HepG2 (cell line): Measurements from ENCODE around the gene PNPLA1. TPM values are rescaled to one million over a fixed set of nuclear protein-coding genes. Genes with fewer than 3 reads are reported as not detected.
A peak's percentile ranks its signal among the peaks of the same experiment; 100 is the strongest.

ENCODE experiments used
- CBX2 ChIP-seq, 2 experiments: fragments of 200-600 bp in 1 of 2; sonication (generic); formaldehyde crosslinking in 1 of 2; IDR thresholded peaks; 2 replicates each; pipeline versions ENCODE4 v1.7.0 to v1.8.1; 2018 to 2022; ENCODE audit warnings: low read depth in 2 of 2, low read length in 1 of 2, mild to moderate bottlenecking in 1 of 2, missing genetic modification reagents in 1 of 2
- LBX2 ChIP-seq: sonication (generic); formaldehyde crosslinking; IDR thresholded peaks from 2 replicates; pipeline ENCODE4 v1.5.0; 2020; ENCODE audit warnings: missing genetic modification reagents, mild to moderate bottlenecking, borderline replicate concordance
- MAFG ChIP-seq: sonication (generic); formaldehyde crosslinking; IDR thresholded peaks from 2 replicates; pipeline ENCODE4 v1.5.1; 2020; ENCODE audit warnings: mild to moderate bottlenecking, missing genetic modification reagents
- PHF21A ChIP-seq: sonication (generic); formaldehyde crosslinking; IDR thresholded peaks from 2 replicates; pipeline ENCODE4 v1.5.0; 2020; ENCODE audit warnings: mild to moderate bottlenecking, missing genetic modification reagents
- SALL1 ChIP-seq: sonication (generic); formaldehyde crosslinking; IDR thresholded peaks from 2 replicates; pipeline ENCODE4 v1.8.0; 2022; ENCODE audit warnings: mild to moderate bottlenecking, missing genetic modification reagents
- SNAPC2 ChIP-seq: sonication (generic); formaldehyde crosslinking; IDR thresholded peaks from 2 replicates; pipeline ENCODE4 v1.8.1; 2022; ENCODE audit warnings: mild to moderate bottlenecking, missing genetic modification reagents
- SOX6 ChIP-seq, 2 experiments: fragments of 450-650 bp in 1 of 2; sonication (generic) in 1 of 2; formaldehyde crosslinking in 1 of 2; IDR thresholded peaks; 2 replicates each; pipeline versions ENCODE4 v1.4.0 to v1.6.1; 2017 to 2020; ENCODE audit warnings: antibody characterized with exemption in 1 of 2, mild to moderate bottlenecking in 1 of 2, missing genetic modification reagents in 1 of 2
- YEATS4 ChIP-seq: sonication (generic); formaldehyde crosslinking; IDR thresholded peaks from 2 replicates; pipeline ENCODE4 v1.4.0; 2020; ENCODE audit warnings: missing genetic modification reagents, borderline replicate concordance
- ZBTB40 ChIP-seq, 2 experiments: fragments of 450-650 bp in 1 of 2; sonication (generic) in 1 of 2; formaldehyde crosslinking in 1 of 2; IDR thresholded peaks; 2 replicates each; pipeline versions ENCODE4 v1.6.1 to v1.8.0; 2016 to 2022; ENCODE audit warnings: antibody characterized with exemption in 1 of 2, mild to moderate bottlenecking in 1 of 2, missing genetic modification reagents in 1 of 2
- ZNF10 ChIP-seq: sonication (generic); formaldehyde crosslinking; IDR thresholded peaks from 2 replicates; pipeline ENCODE4 v1.4.0; 2020; ENCODE audit warnings: mild to moderate bottlenecking, low read depth, missing genetic modification reagents, borderline replicate concordance
- ZNF451 ChIP-seq: sonication (generic); formaldehyde crosslinking; IDR thresholded peaks from 2 replicates; pipeline ENCODE4 v1.5.0; 2020; ENCODE audit warnings: mild to moderate bottlenecking, missing genetic modification reagents
- ZNF569 ChIP-seq: sonication (generic); formaldehyde crosslinking; IDR thresholded peaks from 2 replicates; pipeline ENCODE4 v1.5.0; 2020; ENCODE audit warnings: mild to moderate bottlenecking, missing genetic modification reagents, moderate library complexity, borderline replicate concordance
- ZNF761 ChIP-seq: sonication (generic); formaldehyde crosslinking; conservative IDR thresholded peaks from 2 replicates; pipeline ENCODE4 v1.4.0; 2020; ENCODE audit warnings: mild to moderate bottlenecking, missing genetic modification reagents
- ZSCAN9 ChIP-seq: IDR thresholded peaks from 2 replicates; pipeline ENCODE4 v1.6.1; 2016; ENCODE audit warnings: borderline replicate concordance
- polyA plus RNA-seq, 8 experiments: library from polyadenylated mRNA; depleted of rRNA in 3 of 8; stranded (reverse) in 7 of 8; unstranded in 1 of 8; fragments of >200 nt; fragmentation: Illumina TruSeq in 4 of 8; extraction: Trizol in 4 of 8; gene quantifications; 2 replicates each; pipeline versions ENCODE4 v1.2.1 to v1.2.3, GENCODE V29; 2011 to 2016; ENCODE audit warnings: low read depth in 4 of 8, missing spikeins in 1 of 8, mixed read lengths in 1 of 8; ENCODE audit not compliant: insufficient read depth in 1 of 8
- total RNA-seq, 5 experiments: library from RNA; depleted of rRNA; stranded (reverse); fragments of >200 nt; fragmentation: Illumina TruSeq; extraction: Trizol; gene quantifications; 2 replicates each; pipeline ENCODE4 v1.2.3, GENCODE V29; 2016; ENCODE audit warnings: low read depth in 1 of 5
- TF ChIP-seq, protein P1 (sequence below): sonication (generic); formaldehyde crosslinking; IDR thresholded peaks from 2 replicates; pipeline ENCODE4 v1.8.1; 2023; ENCODE audit warnings: missing genetic modification reagents, inconsistent platforms, borderline replicate concordance
- TF ChIP-seq, protein P2 (sequence below): sonication (generic); formaldehyde crosslinking; IDR thresholded peaks from 2 replicates; pipeline ENCODE4 v1.4.0; 2020; ENCODE audit warnings: missing genetic modification reagents, borderline replicate concordance

Gene PNPLA1
- total and polyA plus RNA-seq, 2 of the 13 experiments (the other 11 are each of a cell fraction or from before 2014, with no cell fraction given), result not detected

GRCh38 chr6:36244641-36245280 lies 25.1 kb upstream of the PNPLA1 start (continued):
- TF ChIP-seq ZBTB40 (IDR thresholded peaks at IDR 0.05) (no peak), ZBTB40 (CRISPR knock-in tag; IDR thresholded peaks at IDR 0.05) (no peak), ZNF569 (no peak), SALL1 (0 out of 2 replicates have a peak, but pooled peaks have one; percentile 44), CBX2 (IDR thresholded peaks at IDR 0.05; ENCODE audit: low read depth, low read length) (no peak), CBX2 (CRISPR knock-in tag; IDR thresholded peaks at IDR 0.05; ENCODE audit: low read depth) (no peak), ZNF761 (CRISPR knock-in tag) (no peak), ZNF10 (CRISPR knock-in tag) (no peak), PHF21A (CRISPR knock-in tag) (peak; percentile 31; the same call in 1 of the 2 replicates), SOX6 (IDR thresholded peaks at IDR 0.05) (no peak), SOX6 (CRISPR knock-in tag; IDR thresholded peaks at IDR 0.05) (peak; percentile 51), ZNF451 (CRISPR knock-in tag) (no peak), YEATS4 (CRISPR knock-in tag) (0 out of 2 replicates have a peak, but pooled peaks have one; percentile 26), MAFG (CRISPR knock-in tag) (no peak), ZSCAN9 (no peak), LBX2 (CRISPR knock-in tag) (no peak), SNAPC2 (CRISPR knock-in tag) (no peak)
- TF ChIP-seq, protein P1, sequence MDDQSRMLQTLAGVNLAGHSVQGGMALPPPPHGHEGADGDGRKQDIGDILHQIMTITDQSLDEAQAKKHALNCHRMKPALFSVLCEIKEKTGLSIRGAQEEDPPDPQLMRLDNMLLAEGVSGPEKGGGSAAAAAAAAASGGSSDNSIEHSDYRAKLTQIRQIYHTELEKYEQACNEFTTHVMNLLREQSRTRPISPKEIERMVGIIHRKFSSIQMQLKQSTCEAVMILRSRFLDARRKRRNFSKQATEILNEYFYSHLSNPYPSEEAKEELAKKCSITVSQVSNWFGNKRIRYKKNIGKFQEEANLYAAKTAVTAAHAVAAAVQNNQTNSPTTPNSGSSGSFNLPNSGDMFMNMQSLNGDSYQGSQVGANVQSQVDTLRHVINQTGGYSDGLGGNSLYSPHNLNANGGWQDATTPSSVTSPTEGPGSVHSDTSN (CRISPR knock-in tag), result no peak
- TF ChIP-seq, protein P2, sequence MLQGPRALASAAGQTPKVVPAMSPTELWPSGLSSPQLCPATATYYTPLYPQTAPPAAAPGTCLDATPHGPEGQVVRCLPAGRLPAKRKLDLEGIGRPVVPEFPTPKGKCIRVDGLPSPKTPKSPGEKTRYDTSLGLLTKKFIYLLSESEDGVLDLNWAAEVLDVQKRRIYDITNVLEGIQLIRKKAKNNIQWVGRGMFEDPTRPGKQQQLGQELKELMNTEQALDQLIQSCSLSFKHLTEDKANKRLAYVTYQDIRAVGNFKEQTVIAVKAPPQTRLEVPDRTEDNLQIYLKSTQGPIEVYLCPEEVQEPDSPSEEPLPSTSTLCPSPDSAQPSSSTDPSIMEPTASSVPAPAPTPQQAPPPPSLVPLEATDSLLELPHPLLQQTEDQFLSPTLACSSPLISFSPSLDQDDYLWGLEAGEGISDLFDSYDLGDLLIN (CRISPR knock-in tag), result no peak
